ENCODE measurements around the gene ADM5.

The ADM5 gene

DNA sequence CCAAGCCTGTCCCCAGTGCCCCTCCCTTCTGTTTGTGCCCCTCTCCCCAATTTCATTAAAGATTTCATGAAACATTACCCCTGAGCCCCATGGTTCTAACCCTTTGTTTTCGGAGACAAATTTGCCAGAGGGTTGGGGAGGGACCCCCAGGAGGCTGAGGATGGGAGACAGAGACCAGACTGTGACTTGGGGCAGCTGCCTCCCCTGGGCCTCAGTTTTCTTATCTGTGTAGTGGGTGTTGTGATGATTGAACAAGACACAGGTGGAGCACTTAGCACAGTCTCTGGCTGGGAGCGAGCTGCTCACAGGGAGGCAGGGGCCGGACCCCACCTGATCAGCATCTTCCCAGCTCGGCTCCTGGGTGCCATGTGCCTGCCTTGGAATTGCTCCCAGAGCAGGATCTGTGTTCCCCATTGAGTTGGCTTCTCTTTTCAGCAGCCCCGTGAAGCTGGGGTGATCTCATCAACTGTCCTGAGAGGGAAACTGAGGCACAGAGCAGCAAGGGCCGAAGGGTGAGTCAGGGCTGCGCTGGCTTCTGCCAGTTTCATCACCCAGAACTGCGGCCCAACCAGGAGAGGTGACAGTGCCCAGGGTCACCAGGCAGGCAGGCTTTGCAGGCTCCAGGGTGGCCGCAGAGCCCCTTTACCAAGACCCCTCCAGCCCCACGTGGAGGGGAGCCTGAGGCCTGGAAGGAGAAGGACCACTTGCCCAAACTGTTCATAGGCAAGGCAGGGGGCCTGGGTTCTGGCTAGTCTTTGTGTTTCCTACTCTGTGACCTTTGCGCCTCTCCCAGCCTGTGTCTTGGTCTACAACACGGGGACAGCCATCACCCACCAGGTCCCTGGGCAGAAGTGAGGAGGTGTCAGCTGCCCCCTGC lies 30.6 kb upstream of the ADM5 start:
- DNase-seq (ENCODE audit: low read depth): no peak

- DNase-seq (ENCODE audit: low read depth): no peak
These were observed 28.9 kb upstream of the ADM5 start for GRCh38 chr19:49660338-49660961.

GRCh38 chr19:49662011-49662410 lies 27.4 kb upstream of the ADM5 start:
- DNase-seq (ENCODE audit: low read depth): no peak

GRCh38 chr19:49663224-49663623 lies 26.2 kb upstream of the ADM5 start:
- DNase-seq (ENCODE audit: low read depth): no peak

DNA sequence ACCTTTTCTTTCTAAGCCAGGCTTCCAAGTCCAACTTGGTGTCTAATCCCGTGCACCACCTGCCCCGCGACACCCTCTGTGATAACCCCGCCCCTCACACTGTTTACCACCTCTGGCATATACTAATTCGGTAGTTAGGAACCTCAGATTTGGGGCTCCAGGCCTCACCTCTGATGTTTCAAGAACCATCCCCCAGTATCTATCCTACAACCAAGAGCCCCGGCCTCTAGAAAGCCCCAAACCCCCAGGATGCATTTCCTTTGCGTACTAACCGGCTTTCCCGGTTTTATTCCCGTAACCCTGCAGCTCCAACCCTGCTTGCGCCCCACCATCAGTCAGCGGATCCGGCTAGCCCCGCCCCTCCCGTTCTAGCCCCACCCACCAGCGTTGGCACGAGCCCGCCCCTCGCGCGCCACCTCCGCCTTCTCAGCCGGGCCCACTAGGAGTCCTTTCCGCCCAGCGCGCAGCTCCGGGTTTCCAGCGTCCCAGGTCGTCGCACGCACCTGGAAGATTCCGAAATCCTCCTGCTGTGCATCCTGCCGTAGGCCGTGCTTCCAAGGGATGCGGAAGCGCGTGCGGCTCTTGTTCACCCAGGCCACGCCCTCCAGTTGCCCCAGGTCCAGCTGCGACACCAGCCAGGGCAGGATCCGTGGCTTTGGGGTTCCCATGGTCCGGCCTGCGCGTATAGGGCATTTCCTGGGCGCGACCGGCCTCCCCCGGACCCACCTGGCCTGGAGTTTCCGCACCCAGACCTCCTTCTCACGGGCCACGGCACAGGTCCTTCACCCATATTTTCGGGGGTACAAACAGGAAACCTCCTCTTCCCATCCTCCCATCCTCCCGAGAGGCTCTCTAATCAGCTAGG lies 25.0 kb upstream of the ADM5 start:
- DNase-seq (ENCODE audit: low read depth): peak; percentile 89

DNA sequence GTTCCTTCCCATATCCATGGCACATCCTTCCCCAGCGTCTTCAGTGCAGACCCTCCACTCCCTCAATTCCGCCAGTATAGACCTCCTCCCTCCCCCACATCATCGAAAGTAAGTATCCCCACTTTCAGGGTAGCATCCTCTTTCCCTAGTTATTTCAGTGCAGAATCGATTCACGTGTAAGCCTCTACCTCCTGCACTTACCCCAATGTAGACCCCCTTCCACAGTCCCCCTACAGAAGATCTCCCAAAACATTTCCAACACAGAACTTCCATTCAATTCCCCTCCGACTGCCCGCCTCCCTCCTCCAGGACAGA lies 24.4 kb upstream of the ADM5 start:
- no peak for DNase-seq (ENCODE audit: low read depth)

GRCh38 chr19:49665351-49666119 lies 23.9 kb upstream of the ADM5 start, which contains the start of the genes BCL2L12 and IRF3:
Gene BCL2L12 (plus strand): TSS chr19:49665933. CDS start chr19:49666693, 760 bp downstream.
Gene IRF3 (minus strand): TSS chr19:49665857. CDS start chr19:49664838, 1,019 bp downstream.
- DNase-seq (ENCODE audit: low read depth): peak; percentile 99

DNA sequence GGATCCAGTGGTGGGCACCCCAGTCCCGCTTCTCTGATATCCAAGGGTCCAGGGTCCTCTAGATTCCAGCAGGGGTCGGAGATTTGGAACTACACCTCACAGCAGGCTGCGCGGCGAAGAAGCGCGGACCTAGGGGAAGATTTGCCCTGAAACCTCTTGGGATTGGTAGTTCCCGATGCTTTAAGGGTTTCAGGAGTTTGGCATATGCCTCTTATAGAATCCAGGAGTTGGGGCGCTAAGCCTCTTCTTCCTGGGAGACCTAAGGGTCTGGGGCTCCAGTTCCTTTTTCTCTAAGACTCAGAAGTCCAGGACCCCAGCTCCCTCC lies 23.3 kb upstream of the ADM5 start:
- no peak for DNase-seq (ENCODE audit: low read depth)

GRCh38 chr19:49667473-49667872 lies 21.9 kb upstream of the ADM5 start:
- no peak for DNase-seq (ENCODE audit: low read depth)

DNA sequence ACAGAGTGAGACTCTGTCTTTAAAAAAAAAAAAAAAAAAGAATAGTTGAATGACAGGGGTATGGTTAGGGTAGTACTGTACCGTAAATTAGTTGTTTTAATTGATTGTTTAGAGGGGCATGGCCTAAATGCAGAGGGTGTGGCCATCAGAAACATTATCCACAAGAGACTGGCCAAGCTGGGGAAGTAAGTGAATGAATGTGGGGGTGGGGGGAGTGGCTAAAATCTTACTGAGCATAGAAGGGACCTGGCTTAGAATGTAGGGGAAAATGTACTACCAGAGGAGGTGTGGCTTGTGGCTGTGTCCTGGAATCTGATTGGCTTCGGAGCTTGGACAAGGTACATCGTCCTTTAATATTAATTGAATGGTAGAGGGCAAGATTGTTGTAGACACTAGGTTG lies 19.9 kb upstream of the ADM5 start:
- no peak for DNase-seq (ENCODE audit: low read depth)

DNA sequence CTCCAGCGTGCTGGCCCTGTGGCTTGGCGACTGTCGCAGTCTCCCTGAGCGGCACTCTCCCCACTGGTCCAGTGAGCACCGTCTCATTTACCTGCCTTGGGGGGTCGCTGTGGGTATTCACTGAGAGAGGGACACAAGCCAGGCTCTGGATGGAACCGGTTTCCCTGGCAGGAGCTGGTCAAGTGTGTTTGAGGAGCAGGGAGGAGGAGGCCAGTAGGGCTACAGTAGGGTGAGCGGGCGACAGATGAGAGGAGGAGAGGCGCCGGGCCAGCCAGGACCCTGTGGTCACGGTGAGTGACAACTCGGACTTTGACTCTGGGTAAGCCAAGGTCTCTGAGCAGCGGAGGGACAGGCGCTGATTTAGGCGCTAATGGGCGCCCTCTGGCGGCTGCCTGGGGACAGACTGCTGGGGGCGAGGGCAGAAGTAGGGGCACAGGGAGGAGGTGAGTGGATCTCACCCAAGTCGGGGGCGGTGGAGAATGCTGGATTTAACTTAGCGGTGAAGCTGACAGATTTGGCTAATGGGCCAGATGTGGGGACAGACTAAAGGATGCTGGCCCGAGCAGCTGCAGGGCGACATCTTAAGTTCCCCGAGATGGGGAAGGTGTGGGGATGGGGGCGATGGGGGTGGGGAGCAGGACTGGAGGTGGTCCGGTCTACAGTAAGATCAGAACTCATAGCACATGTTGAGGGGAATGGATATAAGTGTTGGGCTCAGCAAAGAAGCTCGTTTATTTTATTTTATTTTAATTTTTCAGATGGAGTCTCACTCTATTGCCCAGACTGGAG lies 17.1 kb upstream of the ADM5 start:
- peak; percentile 58 for DNase-seq (ENCODE audit: low read depth)

DNA sequence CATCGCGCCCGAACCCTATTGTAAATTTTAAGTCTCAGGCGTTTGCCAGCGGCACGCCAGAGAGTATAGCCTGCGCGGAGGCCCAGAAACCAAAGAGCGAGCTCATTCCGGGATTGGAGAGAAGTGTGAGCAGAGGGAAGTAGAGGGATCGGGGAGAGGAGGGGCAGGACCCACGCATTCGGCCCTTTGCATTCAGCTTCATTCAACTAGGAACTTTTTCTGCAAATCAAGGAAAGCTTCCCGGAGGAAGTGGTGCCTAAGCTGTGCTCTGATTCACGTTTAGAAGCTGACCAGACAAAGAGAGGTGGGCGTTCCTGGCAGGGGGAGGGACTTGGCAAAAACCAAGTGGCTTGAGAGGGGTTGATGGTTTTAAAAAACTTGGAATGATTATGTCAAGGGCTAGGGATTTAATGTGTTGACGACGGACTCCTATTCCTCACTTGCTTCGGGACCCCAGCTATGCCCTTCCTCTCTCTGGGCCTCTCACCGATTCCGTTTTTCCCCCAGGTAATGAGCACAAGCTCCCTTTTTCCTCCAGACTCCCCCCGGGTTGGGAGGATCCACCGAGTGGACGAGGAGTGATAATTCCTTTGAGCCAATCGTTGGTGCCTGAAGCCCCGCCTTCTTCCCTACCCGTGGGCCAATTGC lies 13.1 kb upstream of the ADM5 start:
- DNase-seq (ENCODE audit: low read depth): no peak

DNA sequence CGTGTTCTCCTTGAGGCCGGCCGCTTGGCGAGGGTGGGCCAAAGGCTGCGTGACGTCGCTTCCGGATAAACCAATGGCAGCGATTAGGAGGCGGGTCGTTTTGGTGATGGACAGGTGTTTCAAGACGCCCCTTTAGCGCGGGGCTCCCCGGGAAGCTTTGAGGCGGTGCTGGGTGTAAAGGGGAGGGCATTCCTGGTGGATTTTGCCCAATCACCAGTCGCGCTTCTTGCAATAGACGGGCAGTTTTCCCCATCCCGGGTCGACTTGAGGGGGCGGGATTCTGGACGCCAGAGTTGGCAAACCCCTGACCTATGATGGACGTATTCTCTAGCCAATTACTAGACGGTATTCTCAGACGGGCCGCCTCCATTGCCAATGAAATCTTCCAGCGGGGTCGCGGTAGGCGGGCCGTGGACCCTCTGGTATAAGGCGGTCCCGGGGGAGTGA lies 12.6 kb upstream of the ADM5 start:
- DNase-seq (ENCODE audit: low read depth): peak; percentile 97

- DNase-seq (ENCODE audit: low read depth): peak; percentile 24
These were observed 12.0 kb upstream of the ADM5 start, which contains the start of gene PRMT1 for GRCh38 chr19:49677231-49677900. Gene PRMT1 (plus strand): TSS chr19:49677271. CDS start chr19:49677281, 10 bp downstream.

DNA sequence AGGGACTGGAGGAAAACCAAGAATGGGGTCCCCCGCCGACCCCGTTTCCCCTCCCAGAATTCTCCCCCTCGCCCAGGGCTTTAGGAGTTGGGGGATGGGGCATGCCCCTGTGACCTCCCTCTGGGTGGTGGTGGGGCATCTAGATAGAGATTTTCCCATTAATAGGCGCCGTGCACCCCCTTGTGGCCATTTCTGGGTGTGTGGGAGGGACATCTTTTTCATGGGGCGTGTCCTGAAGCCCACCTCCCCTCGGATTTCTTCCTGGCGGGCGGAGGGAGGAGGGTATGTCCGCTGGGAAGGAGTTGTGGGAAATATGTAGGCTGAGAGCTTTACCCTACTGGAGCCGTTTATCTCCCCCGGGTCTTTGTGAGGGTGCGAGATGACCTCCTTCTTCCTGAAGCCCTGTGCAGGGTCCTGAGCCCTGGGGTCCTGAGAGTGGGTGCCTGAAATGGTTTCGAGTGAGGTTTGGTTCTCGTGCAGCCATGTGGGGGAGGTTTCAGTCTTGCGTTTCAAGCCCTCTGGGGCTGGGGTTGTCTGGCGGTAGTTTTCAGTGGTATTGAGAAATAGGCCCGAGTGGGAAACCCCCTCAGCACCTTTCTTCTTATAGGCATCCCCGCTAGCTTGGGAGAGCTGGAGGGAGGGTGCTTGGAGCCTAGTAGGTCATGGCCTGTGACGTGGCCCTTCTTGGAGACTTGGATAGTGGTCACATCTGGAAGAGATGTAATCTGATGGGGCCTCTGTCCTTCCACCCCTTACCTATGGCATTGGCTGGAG lies 11.3 kb upstream of the ADM5 start:
- DNase-seq (ENCODE audit: low read depth): peak; percentile 76

DNA sequence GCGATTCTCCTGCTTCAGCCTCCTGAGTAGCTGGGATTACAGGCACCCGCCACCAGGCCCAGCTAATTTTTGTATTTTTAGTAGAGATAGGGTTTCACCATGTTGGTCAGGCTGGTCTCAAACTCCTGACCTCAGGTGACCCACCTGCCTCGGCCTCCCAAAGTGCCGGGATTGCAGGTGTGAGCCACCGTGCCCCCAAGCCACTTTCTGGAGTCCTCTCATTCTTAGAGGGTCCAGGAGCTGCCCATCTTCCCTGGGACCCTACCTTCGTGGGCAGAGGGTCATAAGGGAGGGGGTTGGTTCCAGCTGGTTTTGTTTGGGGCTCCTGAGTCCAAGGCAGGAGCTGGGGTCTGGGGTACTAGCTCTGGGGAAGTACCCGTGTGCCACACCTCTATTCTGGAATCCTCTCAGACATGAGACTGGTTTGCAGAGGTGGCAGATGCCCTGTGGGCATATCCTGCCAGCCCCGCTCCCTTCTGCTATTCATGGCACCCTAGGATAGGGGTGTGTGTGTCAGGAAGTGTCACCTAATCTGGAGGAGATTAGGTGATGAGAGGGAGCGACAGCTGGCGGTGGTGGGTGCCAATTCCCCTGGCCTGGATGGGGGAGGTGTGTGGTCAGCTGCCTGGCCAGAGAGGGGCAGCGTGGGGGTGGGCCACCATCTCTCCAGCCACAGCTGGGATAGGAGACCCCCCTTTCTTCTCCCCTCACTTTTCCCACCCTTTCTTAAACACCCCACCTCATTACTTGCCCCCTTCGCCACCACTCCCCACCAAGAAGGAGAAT lies 10.2 kb upstream of the ADM5 start:
- no peak for DNase-seq (ENCODE audit: low read depth)

GRCh38 chr19:49679771-49680413 lies 9.5 kb upstream of the ADM5 start:
- no peak for DNase-seq (ENCODE audit: low read depth)
